Neuron (in vitro differentiated cells): ENCODE results near the gene TMEM72.

Experiments
- H2AFZ ChIP-seq: one replicate; pipeline ENCODE4 v1.6.1; 2013; ENCODE audit warnings: low read depth, mild to moderate bottlenecking, inconsistent platforms, low read length, moderate library complexity
- H3K27me3 ChIP-seq: one replicate; pipeline ENCODE4 v1.6.1; 2013; ENCODE audit warnings: low read length; ENCODE audit not compliant: insufficient read depth
- H3K36me3 ChIP-seq: one replicate; pipeline ENCODE4 v1.6.1; 2013; ENCODE audit warnings: low read length; ENCODE audit not compliant: insufficient read depth
- H3K4me1 ChIP-seq: one replicate; pipeline ENCODE4 v1.6.1; 2013; ENCODE audit warnings: low read length; ENCODE audit not compliant: insufficient read depth
- H3K4me3 ChIP-seq: 2 replicates; pipeline ENCODE4 v1.5.1; 2013; ENCODE audit warnings: mild to moderate bottlenecking, low read length, moderate library complexity
- H3K9me3 ChIP-seq: one replicate; pipeline ENCODE4 v1.6.1; 2013; ENCODE audit warnings: low read length

TMEM72 gene

GRCh38 chr10:44983895-44984278, 72.8 kb downstream of the TMEM72 start:
- H3K4me1 ChIP-seq = peaks cover 18% of the 10 kb centered on the region

GRCh38 chr10:44984671-44985101, 73.5 kb downstream of the TMEM72 start:
- H3K36me3 ChIP-seq = peaks cover 3% of the 10 kb centered on the region
- no peaks in the 10 kb centered on the region for H3K27me3 ChIP-seq
- no peaks in the 10 kb centered on the region for H3K9me3 ChIP-seq
- H3K4me3 ChIP-seq = no peak overlapping the region
- peaks cover 11% of the 10 kb centered on the region for H3K4me1 ChIP-seq
- H2AFZ ChIP-seq = no peak overlapping the region

More at GRCh38 chr10:44983895-44984278, 72.8 kb downstream of the TMEM72 start:
- Histone ChIP-seq H3K4me3 (no peak overlapping the region), H2AFZ (no peak overlapping the region), H3K9me3 (no peaks in the 10 kb centered on the region), H3K36me3 (peaks cover 3% of the 10 kb centered on the region), H3K27me3 (no peaks in the 10 kb centered on the region)

GRCh38 chr10:44985175-44985681, 74.1 kb downstream of the TMEM72 start:
- Histone ChIP-seq H3K4me1 (peaks cover 9% of the 10 kb centered on the region), H3K36me3 (peaks cover 3% of the 10 kb centered on the region), H3K27me3 (no peaks in the 10 kb centered on the region), H3K4me3 (no peak overlapping the region), H3K9me3 (no peaks in the 10 kb centered on the region), H2AFZ (no peak overlapping the region)

- Histone ChIP-seq H2AFZ (no peak overlapping the region), H3K9me3 (no peaks in the 10 kb centered on the region), H3K36me3 (peaks cover 3% of the 10 kb centered on the region), H3K4me1 (no peaks in the 10 kb centered on the region), H3K4me3 (no peak overlapping the region), H3K27me3 (no peaks in the 10 kb centered on the region)
Measured at GRCh38 chr10:44986179-44986578, 75.0 kb downstream of the TMEM72 start.
